COLO668 (cell line): ENCODE data around the gene CROCC.
"Not testable (repeated sequence)": the region's sequence is repeated elsewhere in the genome, so short reads cannot be mapped to it uniquely, and the experiment has no call there.

ENCODE experiments used
- DNase-seq: peaks from one replicate; lab custom pipeline; 2025; ENCODE audit not compliant: unreplicated experiment; lab: John Stamatoyannopoulos, UW

The CROCC gene

DNA sequence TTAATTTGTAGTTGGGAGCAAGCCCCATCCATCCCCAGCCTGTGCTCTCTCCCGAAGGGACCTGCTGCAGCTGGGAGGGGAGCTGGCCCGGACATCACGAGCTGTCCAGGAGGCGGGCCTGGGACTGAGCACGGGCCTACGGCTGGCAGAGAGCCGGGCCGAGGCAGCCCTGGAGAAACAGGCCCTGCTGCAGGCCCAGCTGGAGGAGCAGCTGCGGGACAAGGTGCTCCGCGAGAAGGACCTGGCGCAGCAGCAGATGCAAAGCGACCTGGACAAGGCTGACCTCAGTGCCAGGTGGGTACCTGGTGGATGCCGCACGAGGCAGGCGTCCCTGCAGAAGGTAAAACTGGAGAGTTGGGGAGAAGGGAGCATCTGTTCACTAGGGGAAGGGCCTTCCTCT lies 14.8 kb downstream of the CROCC start:
- not testable (repeated sequence) for DNase-seq

DNA sequence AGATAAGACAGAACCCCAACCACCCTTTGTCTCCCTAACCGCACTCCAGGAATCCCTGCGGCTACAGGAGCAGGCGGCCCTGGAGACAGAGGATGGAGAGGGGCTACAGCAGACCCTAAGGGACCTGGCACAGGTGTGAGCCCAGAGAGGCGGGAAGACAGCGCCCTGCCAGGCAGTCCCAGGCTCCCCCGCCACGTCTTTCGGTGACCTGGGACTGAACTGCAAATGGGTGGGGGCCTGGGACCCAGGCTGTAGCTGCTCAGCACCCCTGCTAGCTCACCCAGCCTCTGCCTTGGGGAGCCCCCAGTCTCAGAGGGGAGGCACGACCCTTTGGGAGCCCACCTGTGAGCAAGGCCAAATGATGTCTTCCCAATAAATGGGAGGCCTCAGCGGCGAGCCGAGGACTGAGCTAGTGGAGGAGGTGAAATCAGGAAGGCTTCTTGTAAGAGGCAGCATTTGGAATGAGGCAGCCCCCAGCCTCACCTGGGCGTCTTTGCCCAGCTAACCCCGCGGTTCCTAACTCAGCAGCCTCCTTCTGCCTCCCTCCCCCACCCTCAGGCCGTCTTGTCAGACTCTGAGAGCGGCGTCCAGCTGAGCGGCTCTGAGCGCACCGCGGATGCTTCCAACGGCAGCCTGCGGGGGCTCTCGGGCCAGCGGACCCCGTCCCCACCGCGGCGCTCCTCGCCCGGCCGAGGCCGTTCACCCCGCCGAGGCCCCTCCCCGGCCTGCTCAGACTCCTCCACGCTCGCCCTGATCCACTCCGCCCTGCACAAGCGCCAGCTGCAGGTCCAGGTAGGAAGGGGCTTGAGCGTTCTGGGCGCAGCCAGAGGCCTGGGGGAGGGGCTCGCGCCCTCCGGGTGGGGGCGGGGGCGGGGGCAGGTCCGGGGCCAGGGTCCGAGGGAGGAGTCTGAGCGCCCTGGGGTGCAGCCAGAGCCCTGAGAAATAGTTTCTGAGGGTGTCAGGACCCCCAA lies 16.9 kb downstream of the CROCC start:
- DNase-seq = no peak

DNA sequence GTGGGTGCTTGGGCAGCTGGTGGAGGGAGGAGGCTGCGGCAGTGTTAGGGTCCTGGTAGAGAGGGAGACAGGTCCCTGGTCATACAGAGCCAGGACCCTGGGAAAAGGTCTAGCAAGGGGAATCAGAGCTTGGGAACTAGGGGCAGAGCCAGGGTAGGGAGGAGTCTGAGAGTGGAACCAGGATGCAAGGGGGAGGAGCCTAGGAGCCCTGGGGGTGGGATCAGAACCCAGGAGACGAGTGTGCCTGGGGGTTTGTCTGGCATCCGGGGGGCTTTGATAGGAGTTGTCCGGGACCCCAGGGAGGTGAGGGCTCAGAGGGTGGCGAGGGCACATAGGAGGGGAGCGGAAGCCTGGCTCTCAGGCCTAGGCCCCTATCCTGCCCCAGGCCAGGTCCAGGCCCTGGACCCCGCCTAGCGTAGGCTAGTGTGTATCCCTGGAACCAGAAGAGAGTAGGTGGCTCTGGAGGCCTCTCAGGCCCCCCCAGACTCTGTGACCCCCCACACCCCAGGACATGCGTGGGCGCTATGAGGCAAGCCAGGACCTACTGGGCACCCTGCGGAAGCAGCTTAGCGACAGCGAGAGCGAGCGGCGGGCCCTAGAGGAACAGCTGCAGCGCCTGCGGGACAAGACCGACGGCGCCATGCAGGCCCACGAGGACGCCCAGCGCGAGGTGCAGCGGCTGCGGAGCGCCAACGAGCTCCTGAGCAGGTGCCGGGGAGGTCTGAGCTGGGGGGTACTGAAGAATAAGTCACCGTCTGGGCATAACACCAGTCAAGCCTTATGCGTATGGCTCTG lies 17.9 kb downstream of the CROCC start:
- DNase-seq = not testable (repeated sequence)

DNA sequence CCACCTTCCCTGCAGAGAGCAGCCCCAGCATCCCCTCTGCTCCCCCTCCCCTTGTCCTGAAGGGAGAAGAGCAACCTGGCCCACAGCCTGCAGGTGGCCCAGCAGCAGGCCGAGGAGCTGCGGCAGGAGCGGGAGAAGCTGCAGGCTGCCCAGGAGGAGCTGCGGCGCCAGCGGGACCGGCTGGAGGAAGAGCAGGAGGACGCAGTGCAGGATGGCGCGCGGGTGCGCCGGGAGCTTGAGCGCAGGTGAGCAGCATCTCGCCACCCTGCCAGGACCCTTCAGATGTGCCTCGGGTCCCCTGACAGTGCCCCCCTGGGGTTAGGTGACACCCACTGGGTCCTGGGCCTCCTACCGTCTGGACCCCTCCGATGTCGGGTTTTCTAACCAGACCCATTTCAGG lies 22.3 kb downstream of the CROCC start:
- no peak for DNase-seq

DNA sequence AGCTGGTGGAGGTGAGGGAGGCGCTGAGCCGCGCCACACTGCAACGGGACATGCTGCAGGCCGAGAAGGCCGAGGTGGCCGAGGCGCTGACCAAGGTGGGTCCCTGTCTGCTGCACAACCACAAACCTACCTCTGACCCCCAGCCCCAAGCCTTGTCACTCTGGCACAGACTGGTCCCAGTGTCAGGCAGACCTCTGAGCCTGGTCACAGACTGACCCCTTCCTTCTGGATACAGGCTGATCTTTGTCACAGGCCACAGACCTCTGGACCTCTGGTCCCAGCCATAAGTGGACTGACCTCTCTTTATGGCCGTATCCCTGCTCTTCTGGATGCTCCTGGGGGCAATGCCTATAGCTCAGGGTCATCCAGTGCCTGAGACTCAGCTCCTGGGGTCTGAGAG lies 23.8 kb downstream of the CROCC start:
- DNase-seq = not testable (repeated sequence)

DNA sequence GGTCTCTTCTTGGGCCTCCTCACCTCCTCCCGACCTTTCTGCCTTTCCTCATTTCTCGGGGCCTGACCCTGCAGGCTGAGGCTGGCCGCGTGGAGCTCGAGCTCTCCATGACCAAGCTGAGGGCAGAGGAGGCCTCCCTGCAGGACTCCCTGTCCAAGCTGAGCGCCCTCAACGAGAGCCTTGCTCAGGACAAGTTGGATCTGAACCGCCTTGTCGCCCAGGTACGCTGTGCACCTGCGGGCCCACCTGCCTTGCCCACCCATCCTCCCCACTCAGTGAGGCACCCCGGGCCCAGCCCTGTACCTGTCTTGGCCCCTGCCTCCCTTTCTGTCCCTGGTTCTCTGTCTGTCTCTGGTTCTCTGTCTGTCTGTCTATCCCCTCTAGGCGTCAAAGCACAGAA lies 24.5 kb downstream of the CROCC start:
- not testable (repeated sequence) for DNase-seq

DNA sequence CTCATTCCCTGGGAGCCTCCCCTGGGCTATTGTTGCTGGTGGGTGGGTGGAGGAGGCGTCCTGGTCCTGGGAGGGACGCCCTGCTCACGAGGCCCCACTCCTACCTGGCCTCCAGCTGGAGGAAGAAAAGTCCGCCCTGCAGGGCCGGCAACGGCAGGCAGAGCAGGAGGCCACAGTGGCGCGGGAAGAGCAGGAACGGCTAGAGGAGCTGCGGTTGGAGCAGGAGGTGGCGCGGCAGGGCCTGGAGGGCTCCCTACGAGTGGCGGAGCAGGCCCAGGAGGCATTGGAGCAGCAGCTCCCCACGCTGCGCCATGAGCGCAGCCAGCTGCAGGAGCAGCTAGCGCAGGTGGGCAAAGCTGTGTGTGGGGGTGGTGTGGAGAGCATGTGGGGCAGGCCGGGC lies 24.9 kb downstream of the CROCC start:
- no peak for DNase-seq

DNA sequence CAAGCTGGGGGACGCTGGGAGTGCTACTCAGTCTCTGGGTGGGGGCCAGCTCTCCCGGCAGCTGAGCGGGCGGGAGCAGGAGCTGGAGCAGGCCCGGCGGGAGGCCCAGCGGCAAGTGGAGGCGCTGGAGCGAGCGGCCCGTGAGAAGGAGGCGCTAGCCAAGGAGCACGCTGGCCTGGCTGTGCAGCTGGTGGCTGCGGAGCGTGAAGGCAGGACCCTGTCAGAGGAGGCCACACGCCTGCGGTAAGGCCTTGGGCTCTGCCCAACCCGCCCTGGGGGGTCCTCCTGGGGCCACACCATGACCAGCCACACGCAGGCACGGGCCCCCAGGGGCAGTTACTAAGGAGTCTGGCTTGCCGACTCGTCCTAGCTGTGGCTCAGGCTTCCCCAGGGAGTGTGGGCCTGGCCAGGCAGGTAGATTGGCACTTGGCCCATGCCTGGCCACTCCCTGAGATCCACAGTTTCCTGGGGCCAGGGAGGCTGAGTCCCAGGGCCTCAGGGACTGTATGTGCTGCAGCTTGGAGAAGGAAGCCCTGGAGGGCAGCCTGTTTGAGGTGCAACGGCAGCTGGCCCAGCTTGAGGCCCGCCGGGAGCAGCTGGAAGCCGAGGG lies 26.7 kb downstream of the CROCC start:
- not testable (repeated sequence) for DNase-seq

DNA sequence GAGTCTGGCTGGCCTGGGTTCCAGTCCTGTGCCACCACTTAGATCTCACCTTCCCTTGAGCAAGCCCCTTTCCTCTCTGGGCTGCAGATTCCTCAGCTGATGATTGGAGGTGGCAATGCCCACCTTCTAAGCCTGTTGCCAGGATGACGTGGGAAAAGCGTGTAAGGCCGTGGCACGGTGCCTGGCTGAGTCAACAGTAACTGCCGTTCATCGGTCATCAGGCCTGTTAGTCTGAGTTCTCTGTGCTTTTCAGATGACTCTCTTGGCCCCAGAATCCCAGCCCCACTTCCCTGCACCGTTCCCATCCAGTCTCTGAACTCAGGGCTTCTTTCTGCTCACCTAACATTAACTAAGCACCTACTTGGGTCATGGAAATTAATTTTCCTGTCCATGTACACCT lies 27.3 kb downstream of the CROCC start:
- DNase-seq = not testable (repeated sequence)

DNA sequence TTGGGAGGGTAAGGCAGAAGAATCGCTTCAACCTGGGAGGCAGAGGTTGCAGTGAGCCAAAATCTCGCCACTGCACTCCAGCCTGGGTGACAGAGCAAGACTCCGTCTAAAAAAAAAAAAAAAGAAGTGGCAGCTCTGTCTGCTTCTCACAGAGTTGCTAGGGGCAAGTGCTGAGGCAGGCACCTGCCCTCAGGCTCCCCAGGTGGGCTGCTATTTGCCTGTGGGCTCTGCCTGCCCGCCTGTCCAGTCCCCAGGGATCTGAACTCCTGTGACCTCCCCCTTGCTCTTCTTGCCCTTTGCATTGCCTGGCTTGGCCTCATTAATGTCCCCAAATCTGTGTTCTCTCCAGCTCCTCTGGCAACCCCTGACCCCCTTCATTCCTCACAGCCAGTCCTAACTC lies 30.6 kb downstream of the CROCC start:
- not testable (repeated sequence) for DNase-seq

DNA sequence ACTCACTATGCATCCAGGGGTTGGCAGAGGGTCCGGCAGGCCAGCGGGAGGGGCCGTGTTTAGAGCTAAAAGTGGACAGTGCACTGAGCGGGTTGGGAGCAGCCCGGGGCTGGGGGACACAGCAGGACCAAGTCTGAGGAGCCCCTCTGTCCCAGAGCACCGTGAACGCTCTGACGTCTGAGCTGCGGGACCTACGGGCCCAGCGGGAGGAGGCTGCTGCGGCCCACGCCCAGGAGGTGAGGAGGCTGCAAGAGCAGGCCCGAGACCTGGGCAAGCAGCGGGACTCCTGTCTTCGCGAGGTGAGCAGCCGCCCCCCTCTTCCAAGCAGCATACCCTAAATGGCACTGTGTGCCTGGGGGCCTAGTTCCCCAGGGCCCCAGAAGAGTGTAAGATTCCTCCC lies 32.8 kb downstream of the CROCC start:
- DNase-seq = no peak

DNA sequence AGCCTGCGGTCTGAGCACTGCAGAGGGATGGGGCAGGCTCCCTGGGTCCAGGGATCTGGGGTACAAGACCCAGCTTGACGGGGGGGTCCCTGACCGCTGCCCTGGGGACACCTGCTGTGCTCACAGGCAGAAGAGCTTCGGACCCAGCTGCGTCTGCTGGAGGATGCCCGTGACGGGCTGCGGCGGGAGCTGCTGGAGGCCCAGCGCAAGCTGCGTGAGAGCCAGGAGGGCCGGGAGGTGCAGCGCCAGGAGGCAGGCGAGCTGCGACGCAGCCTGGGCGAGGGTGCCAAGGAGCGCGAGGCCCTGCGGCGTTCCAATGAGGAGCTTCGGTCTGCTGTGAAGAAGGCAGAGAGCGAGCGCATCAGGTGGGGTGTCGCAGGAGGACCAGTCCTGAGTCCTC lies 33.5 kb downstream of the CROCC start:
- DNase-seq = no peak

DNA sequence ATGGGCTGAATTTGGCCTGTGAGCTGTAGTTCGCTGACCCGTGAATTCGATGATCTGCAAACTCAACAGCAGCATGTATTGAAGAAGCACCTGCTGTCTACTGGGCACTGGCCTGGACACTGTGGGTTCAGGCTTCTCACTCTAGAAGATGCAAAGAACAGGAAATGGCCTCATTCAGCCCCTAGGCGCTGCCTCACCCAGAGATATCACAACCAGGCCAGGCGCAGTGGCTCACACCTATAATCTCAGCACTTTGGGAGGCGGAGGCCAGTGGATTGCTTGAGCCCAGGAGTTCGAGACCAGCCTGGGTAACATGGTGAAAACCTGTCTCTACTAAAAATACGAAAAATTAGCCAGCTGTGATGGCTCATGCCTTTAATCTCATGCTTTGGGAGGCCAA lies 35.0 kb downstream of the CROCC start:
- DNase-seq = no peak

DNA sequence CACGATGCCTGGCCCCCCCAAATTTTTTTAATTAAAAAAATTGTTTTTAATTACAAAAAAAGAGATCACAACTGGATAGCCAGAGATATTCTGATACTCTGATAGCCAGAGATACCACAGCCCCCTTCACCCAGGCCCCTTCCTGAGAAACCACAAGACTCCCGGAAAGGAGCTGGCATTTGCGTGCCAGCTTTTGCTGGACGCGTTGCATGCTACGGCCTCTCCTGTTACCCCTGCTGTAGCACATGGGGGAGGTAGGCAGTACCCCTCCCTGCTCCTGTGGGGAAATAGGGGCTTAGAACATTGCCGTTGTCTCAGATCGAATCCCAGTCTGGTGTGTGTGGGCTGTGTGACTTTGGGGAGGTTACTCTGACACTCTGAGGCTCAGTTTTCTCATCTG lies 36.0 kb downstream of the CROCC start:
- DNase-seq = no peak

DNA sequence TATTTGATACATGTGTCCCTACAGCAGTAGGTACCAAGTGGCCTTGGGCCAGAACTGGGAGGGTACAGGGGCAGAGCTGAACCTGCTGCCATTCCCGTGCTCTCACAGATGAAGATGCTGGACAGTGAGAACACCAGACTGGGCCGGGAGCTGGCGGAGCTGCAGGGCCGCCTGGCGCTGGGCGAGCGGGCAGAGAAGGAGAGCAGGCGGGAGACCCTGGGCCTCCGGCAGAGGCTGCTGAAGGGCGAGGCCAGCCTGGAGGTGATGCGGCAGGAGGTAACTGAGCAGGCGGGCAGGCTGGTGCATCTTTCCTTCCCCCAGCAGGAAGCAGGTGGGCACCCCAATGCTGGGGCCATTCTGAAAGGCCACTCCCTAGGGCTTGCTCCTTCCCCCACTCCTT lies 36.7 kb downstream of the CROCC start:
- DNase-seq = no peak

DNA sequence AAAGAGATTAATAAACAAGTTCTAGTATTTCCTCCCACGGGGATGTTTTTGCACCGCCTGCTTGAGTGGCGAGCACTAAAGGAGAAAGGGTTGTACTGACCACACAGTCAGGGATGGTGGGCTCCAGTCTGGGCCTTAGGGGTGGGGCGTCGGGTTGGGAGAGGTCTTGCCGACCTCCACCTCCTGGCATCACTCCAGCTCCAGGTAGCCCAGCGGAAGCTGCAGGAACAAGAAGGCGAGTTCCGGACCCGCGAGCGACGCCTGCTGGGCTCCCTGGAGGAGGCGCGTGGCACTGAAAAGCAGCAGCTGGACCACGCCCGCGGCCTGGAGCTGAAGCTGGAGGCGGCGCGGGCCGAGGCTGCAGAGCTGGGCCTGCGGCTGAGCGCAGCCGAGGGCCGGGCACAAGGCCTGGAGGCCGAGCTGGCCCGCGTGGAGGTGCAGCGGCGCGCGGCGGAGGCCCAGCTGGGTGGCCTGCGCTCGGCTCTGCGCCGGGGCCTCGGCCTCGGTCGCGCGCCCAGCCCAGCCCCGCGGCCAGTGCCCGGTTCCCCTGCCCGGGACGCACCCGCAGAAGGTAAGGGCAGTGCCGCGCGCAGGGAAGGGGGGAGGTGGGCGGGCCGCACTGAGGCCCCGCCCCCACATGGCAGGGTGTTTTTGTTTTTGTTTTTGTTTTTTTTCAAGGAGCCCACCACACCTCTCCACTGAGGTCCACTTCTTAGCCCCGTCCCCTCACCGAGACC lies 39.0 kb downstream of the CROCC start:
- DNase-seq = peak; percentile 93

DNA sequence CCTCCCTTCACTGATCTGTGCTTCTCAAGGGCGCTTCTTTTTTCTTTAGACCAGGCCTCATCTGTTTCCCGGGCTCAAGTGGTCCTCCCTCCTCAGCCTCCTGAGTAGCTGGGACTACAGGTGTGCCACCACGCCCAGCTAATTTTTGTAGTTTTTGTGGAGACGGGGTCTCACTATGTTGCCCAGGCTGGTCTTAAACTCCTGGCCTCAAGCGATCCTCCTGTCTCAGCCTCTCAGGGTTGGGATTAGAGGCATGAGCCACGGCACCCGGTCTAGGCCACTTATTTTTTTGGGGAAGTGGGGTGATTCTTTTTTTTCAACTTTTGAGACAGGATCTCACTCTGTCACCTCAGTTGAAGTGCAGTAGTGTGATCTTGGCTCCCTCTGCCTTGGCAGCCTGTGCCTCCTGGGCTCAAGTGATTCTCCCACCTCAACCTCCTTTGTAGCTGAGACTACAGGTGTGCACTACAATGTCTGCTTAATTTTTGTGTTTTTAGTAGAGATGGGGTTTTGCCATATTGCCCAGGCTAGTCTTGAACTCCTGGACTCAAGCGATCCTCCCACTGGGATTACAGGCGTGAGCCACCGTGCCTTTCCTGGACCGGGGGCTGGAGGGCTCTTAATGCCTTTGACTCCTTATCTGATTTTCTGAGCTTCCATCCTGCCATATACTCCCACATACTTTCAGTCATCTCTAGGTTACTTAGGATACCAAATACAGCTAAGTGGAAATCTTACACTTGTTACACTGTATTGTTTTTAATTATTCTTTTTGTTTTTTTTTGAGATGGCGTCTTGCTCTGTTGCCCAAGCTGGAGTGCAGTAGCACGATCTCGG lies 39.8 kb downstream of the CROCC start:
- no peak for DNase-seq

DNA sequence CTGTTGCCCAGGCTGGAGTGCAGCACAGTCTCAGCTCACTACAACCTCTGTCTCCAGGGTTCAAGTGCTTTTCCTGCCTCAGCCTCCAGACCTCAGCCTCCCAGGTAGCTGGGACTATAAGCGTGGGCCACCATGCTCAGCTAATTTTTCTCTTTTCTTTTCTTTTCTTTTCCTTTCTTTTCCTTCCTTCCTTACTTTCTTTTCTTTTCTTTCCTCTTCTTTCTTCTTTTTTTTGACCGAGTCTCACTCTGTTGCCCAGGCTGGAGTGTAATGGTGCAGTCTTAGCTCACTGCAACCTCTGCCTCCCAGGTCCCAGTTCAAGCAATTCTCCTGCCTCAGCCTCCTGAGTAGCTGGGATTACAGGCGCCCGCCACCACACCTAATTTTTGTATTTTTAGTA lies 42.4 kb downstream of the CROCC start:
- DNase-seq = not testable (repeated sequence)

DNA sequence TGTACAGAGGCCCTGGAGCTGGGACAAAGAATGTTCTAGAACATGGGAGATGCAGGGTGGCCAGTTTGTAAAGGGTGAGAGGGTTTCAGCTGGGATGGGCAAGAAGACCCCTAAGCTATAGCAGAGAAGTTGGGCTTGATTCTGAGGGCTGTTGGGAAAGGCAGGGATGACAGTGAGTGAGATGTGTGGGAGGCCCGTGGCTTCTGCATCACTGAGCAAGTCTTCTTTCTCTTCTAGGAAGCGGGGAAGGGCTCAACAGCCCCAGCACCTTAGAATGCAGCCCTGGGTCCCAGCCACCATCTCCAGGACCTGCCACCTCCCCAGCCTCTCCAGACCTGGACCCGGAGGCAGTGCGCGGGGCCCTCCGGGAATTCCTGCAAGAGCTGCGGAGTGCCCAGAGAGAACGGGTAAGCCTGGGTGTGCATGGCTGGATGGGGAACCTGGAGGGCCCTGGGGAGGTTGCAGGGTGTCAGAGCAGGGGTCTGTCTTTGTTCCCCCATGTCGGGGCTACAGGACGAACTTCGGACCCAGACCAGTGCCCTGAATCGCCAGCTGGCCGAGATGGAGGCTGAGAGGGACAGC lies 43.8 kb downstream of the CROCC start:
- no peak for DNase-seq

DNA sequence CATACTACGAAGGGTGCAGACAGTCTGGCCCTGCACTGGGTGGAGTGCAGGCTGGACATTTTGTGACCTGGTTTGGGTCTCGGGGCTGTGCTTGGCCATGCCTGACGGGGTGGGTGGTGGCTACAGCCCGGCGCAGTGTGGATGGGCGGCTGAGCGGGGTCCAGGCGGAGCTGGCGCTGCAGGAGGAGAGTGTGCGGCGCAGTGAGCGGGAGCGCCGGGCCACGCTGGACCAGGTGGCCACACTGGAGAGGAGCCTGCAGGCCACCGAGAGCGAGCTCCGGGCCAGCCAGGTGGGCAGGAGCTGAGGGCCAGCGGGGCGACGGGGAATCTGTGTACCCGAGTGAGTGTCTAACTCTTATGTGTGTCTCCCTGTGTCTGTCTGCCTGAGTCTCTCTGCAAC lies 44.6 kb downstream of the CROCC start:
- no peak for DNase-seq
